ENCODE measurements around the gene ERC1. TPM values are rescaled to one million over a fixed set of nuclear protein-coding genes. Genes with fewer than 3 reads are reported as not detected.

Gene ERC1
- total and polyA plus RNA-seq, 12 donors, result 6.5 to 67.5 (median 47.5) TPM

DNA sequence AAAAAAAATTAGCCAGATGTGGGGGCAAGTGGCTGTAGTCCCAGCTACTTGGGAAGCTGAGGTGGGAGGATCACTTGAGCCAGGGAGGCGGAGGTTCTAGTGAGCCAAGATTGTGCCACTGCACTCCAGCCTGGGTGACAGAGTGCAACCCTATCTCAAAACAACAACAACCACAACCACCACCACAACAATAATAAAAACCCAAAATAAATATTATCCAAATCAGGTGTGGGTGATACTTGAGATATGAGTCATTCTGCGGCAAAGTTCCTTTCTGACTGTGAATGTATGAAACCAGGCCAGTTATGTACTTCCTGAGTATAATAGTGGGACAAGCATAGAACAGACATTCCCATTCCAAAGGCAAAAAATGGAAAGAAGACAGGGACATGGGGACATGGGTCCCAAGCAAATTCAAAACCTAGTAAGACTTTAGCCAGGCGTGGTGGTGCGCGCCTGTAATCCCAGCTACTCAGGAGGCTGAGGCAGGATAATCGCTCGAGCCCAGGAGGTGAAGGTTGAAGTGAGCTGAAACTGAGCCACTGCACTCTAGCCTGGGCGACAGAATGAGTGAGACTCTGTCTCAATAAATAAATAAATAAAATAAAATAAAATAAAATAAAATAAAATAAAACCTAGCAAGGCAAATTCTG lies 9.7 kb upstream of the ERC1 start:
- no peak overlapping the region for H3K27ac ChIP-seq
- no peak overlapping the region for H3K4me3 ChIP-seq
- H3K36me3 ChIP-seq, result peaks cover 0 to 3% (median 0%) of the 10 kb centered on the region in 9 donors
- intact Hi-C loops (cut with DNase I), result no loop called here
- no peak for TF ChIP-seq CTCF (IDR thresholded peaks at IDR 0.05)
- H3K4me1 ChIP-seq, result peaks cover 0 to 7% (median 0%) of the 10 kb centered on the region in 9 donors
- H3K27me3 ChIP-seq, result no peaks in the 10 kb centered on the region
- WGBS, 2 donors, result 94% methylated on average over 8 of the region's 8 CpGs
- H3K9me3 ChIP-seq, result no peaks in the 10 kb centered on the region
- DNase-seq (no peak), ATAC-seq (no peak)

GRCh38 chr12:981961-982360 lies 9.1 kb upstream of the ERC1 start:
- ATAC-seq (peak in 1 of 8 donors; percentile 78), DNase-seq (no peak)
- no peaks in the 10 kb centered on the region for H3K9me3 ChIP-seq
- intact Hi-C loops (cut with DNase I), result no loop called here
- H3K27me3 ChIP-seq, result no peaks in the 10 kb centered on the region
- H3K4me1 ChIP-seq, result peaks cover 0 to 7% (median 0%) of the 10 kb centered on the region in 9 donors
- TF ChIP-seq CTCF (IDR thresholded peaks at IDR 0.05), result no peak
- 78% methylated on average over 3 of the region's 3 CpGs for WGBS, 2 donors
- peak overlapping the region in 2 of 10 donors; percentile 17 to 36 for H3K27ac ChIP-seq
- no peak overlapping the region for H3K4me3 ChIP-seq
- peaks cover 0 to 5% (median 0%) of the 10 kb centered on the region in 9 donors for H3K36me3 ChIP-seq

GRCh38 chr12:988646-989045 lies 2.4 kb upstream of the ERC1 start:
- H3K9me3 ChIP-seq, result no peaks in the 10 kb centered on the region
- H3K4me1 ChIP-seq, result peaks cover 0 to 41% (median 29%) of the 10 kb centered on the region in 9 donors
- no peaks in the 10 kb centered on the region for H3K27me3 ChIP-seq
- ATAC-seq (no peak), DNase-seq (no peak)
- peaks cover 0 to 5% (median 0%) of the 10 kb centered on the region in 9 donors for H3K36me3 ChIP-seq
- no peak for TF ChIP-seq CTCF (IDR thresholded peaks at IDR 0.05)
- WGBS, 2 donors, result 61 to 73% methylated on average over 4 of the region's 4 CpGs
- intact Hi-C loops (cut with DNase I), result loop anchor here in 5 of 10 donors (5.0 kb wide), 2 partner anchors 36 to 94 kb away; no protein-coding TSS in a partner anchor
- peak overlapping the region in 4 of 10 donors; percentile 94 to 100 (median 98) for H3K27ac ChIP-seq
- H3K4me3 ChIP-seq, result peak overlapping the region in 4 of 10 donors; percentile 80 to 89 (median 86)

DNA sequence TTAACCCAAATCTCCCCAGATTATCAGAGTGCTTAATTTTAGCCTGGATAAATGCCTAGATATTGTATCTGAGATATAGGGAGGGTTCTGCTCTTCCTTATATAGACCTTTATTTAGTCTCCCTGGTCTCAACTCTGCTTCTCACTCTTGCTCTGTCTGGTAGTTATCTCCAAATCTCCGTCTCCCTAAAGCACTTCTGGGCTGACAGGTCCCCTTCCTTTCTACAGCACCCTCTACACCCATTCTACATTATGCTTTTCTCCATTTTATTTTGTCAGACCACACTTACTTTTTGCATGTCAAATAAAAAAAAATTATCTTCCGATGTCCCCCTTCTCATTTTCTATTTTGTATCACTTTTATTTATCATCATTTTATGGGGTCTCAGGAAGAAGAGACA lies 2.0 kb upstream of the ERC1 start:
- TF ChIP-seq CTCF (IDR thresholded peaks at IDR 0.05), result no peak
- H3K27ac ChIP-seq, result peak overlapping the region in 9 of 10 donors; percentile 94 to 100 (median 98)
- no peaks in the 10 kb centered on the region for H3K9me3 ChIP-seq
- 62 to 71% methylated on average over 2 of the region's 2 CpGs for WGBS, 2 donors
- H3K36me3 ChIP-seq, result peaks cover 0 to 5% (median 0%) of the 10 kb centered on the region in 9 donors
- no peaks in the 10 kb centered on the region for H3K27me3 ChIP-seq
- intact Hi-C loops (cut with DNase I), result loop anchor here in 5 of 10 donors (5.0 kb wide), 2 partner anchors 37 to 93 kb away; no protein-coding TSS in a partner anchor
- H3K4me3 ChIP-seq, result peak overlapping the region in 8 of 10 donors; percentile 80 to 96 (median 90)
- DNase-seq (no peak), ATAC-seq (no peak)
- peaks cover 0 to 43% (median 29%) of the 10 kb centered on the region in 9 donors for H3K4me1 ChIP-seq

All from heart right ventricle (tissue), 16 donors.